Fibroblast of lung (primary cell): ENCODE results near the gene CENPW. TPM values are rescaled to one million over a fixed set of nuclear protein-coding genes. Genes with fewer than 3 reads are reported as not detected.

Source experiments
- DNase-seq, 2 donors: peaks; one replicate each; pipeline versions ENCODE4 v3.0.0 to v3.0.0-alpha.2; 2010; ENCODE audit warnings: low read depth in 2 of 2
- H2AFZ ChIP-seq: 2 replicates; pipeline ENCODE4 v1.5.1; 2012; ENCODE audit warnings: low read length, control low read depth, inconsistent platforms
- H3K27ac ChIP-seq: 2 replicates; pipeline ENCODE4 v1.5.1; 2011; ENCODE audit warnings: low read length, control low read depth; ENCODE audit not compliant: insufficient read depth
- H3K27me3 ChIP-seq: 2 replicates; pipeline ENCODE4 v1.5.1; 2011; ENCODE audit warnings: mild to moderate bottlenecking, low read length; ENCODE audit not compliant: control insufficient read depth, insufficient read depth
- H3K36me3 ChIP-seq: 2 replicates; pipeline ENCODE4 v1.5.1; 2011; ENCODE audit warnings: low read length; ENCODE audit not compliant: control insufficient read depth, insufficient read depth
- H3K4me1 ChIP-seq: 2 replicates; pipeline ENCODE4 v1.5.1; 2011; ENCODE audit warnings: low read length; ENCODE audit not compliant: control insufficient read depth, insufficient read depth; ENCODE audit errors: extremely low read depth
- H3K4me2 ChIP-seq: 2 replicates; pipeline ENCODE4 v1.5.1; 2011; ENCODE audit warnings: low read length, control low read depth; ENCODE audit not compliant: insufficient read depth; ENCODE audit errors: extremely low read depth
- H3K4me3 ChIP-seq, 4 experiments: fragments of 200-600 bp in 1 of 4; sonication (generic) in 1 of 4; replicated peaks in 1 of 4; 2 replicates each; pipeline ENCODE4 v1.5.1; 2011 to 2016; ENCODE audit warnings: low read length in 4 of 4, low read depth in 3 of 4, mild to moderate bottlenecking in 3 of 4, control low read depth in 2 of 4, inconsistent platforms in 1 of 4, mixed read lengths in 1 of 4; ENCODE audit not compliant: insufficient read depth in 1 of 4; ENCODE audit errors: control extremely low read depth in 1 of 4
- H3K79me2 ChIP-seq: 2 replicates; pipeline ENCODE4 v1.5.1; 2012; ENCODE audit warnings: mild to moderate bottlenecking, low read length, inconsistent platforms; ENCODE audit not compliant: control insufficient read depth, insufficient read depth
- H3K9ac ChIP-seq: 2 replicates; pipeline ENCODE4 v1.5.1; 2011; ENCODE audit warnings: mild to moderate bottlenecking, low read length, control low read depth; ENCODE audit not compliant: insufficient read depth
- H3K9me3 ChIP-seq: 2 replicates; pipeline ENCODE4 v1.5.1; 2012; ENCODE audit warnings: low read depth, low read length; ENCODE audit not compliant: control insufficient read depth, insufficient read depth
- H4K20me1 ChIP-seq: 2 replicates; pipeline ENCODE4 v1.5.1; 2011; ENCODE audit warnings: low read length; ENCODE audit not compliant: control insufficient read depth, insufficient read depth; ENCODE audit errors: extremely low read depth
- EZH2 ChIP-seq: IDR thresholded peaks from 2 replicates; pipeline ENCODE4 v1.5.1; 2012; ENCODE audit warnings: low read length, control low read depth, mild to moderate bottlenecking; ENCODE audit errors: missing control alignments
- polyA plus RNA-seq, 2 donors: library from polyadenylated mRNA; depleted of rRNA in 1 of 2; stranded (reverse) in 1 of 2; unstranded in 1 of 2; fragments of >200 nt; gene quantifications; 2 replicates each; pipeline ENCODE4 v1.2.1, GENCODE V29; 2011 to 2012; ENCODE audit warnings: missing spikeins in 1 of 2
- total RNA-seq: library from RNA; depleted of rRNA; stranded (reverse); fragments of >200 nt; gene quantifications from 2 replicates; pipeline ENCODE4 v1.2.1, GENCODE V29; 2014
- TF ChIP-seq, protein P1 (sequence below), 2 donors: IDR thresholded peaks in 1 of 2; conservative IDR thresholded peaks in 1 of 2; 1 replicate in 1 of 2; 2 replicates in 1 of 2; pipeline ENCODE4 v1.5.1; 2011 to 2012; ENCODE audit warnings: low read length in 2 of 2, control low read depth in 1 of 2, inconsistent platforms in 1 of 2, low read depth in 1 of 2, mild to moderate bottlenecking in 1 of 2

The CENPW gene
- total and polyA plus RNA-seq, 2 donors (not counting 1 experiment from before 2014, with no cell fraction given): 8.3 TPM

DNA sequence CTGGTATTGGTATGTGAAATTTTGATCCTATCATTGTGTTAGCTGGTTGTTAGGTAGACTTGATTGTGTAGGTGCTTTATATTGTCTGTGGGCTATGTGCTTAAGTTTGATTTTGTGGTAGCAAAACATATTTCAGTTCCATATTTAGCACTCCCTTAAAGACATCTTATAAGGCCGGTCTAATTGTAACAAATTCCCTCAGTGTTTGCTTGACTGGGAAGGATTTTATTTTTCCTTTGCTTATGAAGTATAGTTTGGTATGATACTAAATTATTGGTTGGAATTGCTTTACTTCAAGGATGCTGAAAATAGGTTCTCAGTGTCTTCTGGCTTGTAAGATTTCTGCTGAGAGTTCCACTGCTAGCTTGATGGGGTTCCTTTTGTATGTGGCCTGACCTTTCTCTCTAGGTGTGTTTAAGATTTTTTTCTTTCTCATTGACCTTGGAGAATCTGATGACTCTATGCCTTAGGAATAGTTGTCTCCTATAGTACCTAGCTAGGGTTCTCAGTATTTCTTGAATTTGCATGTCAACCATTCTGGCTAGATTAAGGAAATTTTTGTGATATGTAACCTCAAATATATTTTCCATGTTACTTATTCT is 20.1 kb downstream of the CENPW start:
- Histone ChIP-seq H4K20me1 (no peaks in the 10 kb centered on the region), H3K9me3 (no peaks in the 10 kb centered on the region), H3K9ac (no peak overlapping the region), H3K27ac (no peak overlapping the region), H3K36me3 (no peaks in the 10 kb centered on the region), H3K4me2 (no peak overlapping the region), H3K4me3 (no peak overlapping the region), H3K4me1 (no peaks in the 10 kb centered on the region), H3K27me3 (no peaks in the 10 kb centered on the region), H3K79me2 (no peaks in the 10 kb centered on the region), H2AFZ (no peak overlapping the region)
- no peak for DNase-seq
- no peak for TF ChIP-seq EZH2
- TF ChIP-seq, protein P1, sequence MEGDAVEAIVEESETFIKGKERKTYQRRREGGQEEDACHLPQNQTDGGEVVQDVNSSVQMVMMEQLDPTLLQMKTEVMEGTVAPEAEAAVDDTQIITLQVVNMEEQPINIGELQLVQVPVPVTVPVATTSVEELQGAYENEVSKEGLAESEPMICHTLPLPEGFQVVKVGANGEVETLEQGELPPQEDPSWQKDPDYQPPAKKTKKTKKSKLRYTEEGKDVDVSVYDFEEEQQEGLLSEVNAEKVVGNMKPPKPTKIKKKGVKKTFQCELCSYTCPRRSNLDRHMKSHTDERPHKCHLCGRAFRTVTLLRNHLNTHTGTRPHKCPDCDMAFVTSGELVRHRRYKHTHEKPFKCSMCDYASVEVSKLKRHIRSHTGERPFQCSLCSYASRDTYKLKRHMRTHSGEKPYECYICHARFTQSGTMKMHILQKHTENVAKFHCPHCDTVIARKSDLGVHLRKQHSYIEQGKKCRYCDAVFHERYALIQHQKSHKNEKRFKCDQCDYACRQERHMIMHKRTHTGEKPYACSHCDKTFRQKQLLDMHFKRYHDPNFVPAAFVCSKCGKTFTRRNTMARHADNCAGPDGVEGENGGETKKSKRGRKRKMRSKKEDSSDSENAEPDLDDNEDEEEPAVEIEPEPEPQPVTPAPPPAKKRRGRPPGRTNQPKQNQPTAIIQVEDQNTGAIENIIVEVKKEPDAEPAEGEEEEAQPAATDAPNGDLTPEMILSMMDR (conservative IDR thresholded peaks at IDR 0.05 in 1 of 2, IDR thresholded peaks at IDR 0.05 in 1 of 2; ENCODE audit: low read depth in 1 of 2, low read length in 2 of 2): no peak

DNA sequence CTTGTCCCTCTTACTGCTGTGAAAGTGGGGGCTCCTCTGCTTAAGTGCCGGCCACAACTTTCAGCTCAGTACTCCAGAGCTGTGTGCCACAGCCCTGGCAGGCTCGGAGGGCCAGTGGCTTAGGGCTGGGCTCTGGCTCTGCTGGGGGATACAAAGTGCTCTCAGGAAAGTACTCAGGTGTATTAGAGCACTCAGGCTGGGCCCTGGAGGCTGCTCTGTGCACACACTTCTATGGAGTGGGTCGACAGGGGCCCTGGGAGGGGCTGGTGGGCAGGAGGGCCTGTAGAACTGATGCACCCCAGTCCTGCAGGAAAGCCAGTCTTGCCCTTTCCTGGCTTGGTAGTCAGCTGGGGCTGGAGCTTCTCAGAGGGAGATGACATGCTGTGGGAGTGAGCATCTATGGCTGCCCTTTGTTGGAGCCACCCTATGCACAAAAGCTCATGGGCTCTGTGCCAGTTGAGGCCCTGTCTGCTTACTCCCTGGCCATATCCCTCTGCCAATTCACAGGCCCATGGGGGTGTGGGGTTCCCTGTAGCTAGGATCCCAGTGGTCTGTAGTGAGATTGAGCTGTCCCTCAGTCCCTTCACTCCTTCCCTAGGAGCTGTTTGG is 22.0 kb downstream of the CENPW start:
- no peak for TF ChIP-seq EZH2
- TF ChIP-seq, protein P1 (conservative IDR thresholded peaks at IDR 0.05 in 1 of 2, IDR thresholded peaks at IDR 0.05 in 1 of 2; ENCODE audit: low read depth in 1 of 2, low read length in 2 of 2): no peak
- DNase-seq: no peak
- no peaks in the 10 kb centered on the region for H3K27me3 ChIP-seq

GRCh38 chr6:126367849-126368248 is 27.9 kb downstream of the CENPW start:
- Histone ChIP-seq H3K36me3 (no peaks in the 10 kb centered on the region), H2AFZ (no peak overlapping the region), H3K27me3 (no peaks in the 10 kb centered on the region), H3K9ac (no peak overlapping the region), H3K4me3 (no peak overlapping the region), H3K79me2 (no peaks in the 10 kb centered on the region), H4K20me1 (no peaks in the 10 kb centered on the region), H3K9me3 (no peaks in the 10 kb centered on the region), H3K4me2 (no peak overlapping the region), H3K27ac (no peak overlapping the region), H3K4me1 (no peaks in the 10 kb centered on the region)
- TF ChIP-seq EZH2: no peak
- TF ChIP-seq, protein P1 (conservative IDR thresholded peaks at IDR 0.05 in 1 of 2, IDR thresholded peaks at IDR 0.05 in 1 of 2; ENCODE audit: low read depth in 1 of 2, low read length in 2 of 2): no peak
- no peak for DNase-seq

More for the DNA sequence above, 22.0 kb downstream of the CENPW start:
- H3K4me1 ChIP-seq: no peaks in the 10 kb centered on the region
- peak overlapping the region; percentile 33 for H2AFZ ChIP-seq
- H3K9ac ChIP-seq: no peak overlapping the region
- H3K4me3 ChIP-seq: no peak overlapping the region
- H4K20me1 ChIP-seq: no peaks in the 10 kb centered on the region
- H3K9me3 ChIP-seq: no peaks in the 10 kb centered on the region
- H3K79me2 ChIP-seq: no peaks in the 10 kb centered on the region
- no peak overlapping the region for H3K27ac ChIP-seq
- H3K36me3 ChIP-seq: no peaks in the 10 kb centered on the region
- no peak overlapping the region for H3K4me2 ChIP-seq
